Neuronal stem cell (in vitro differentiated cells): Measurements from ENCODE around the gene HLA-F. TPM values are rescaled to one million over a fixed set of nuclear protein-coding genes. Genes with fewer than 3 reads are reported as not detected.

ENCODE experiments used
- DNase-seq: peaks from one replicate; pipeline ENCODE4 v3.0.0-alpha.2; 2013; ENCODE audit warnings: low spot score
- H2AFZ ChIP-seq: one replicate; pipeline ENCODE4 v1.6.1; 2013; ENCODE audit warnings: mild to moderate bottlenecking, low read length, inconsistent platforms
- H2AK5ac ChIP-seq: 2 replicates; pipeline ENCODE4 v1.6.1; 2013; ENCODE audit warnings: low read depth, mild to moderate bottlenecking, inconsistent platforms, low read length, moderate library complexity, mixed read lengths
- H2BK120ac ChIP-seq: 2 replicates; pipeline ENCODE4 v1.6.1; 2013; ENCODE audit warnings: low read depth, mild to moderate bottlenecking, inconsistent platforms, low read length, moderate library complexity, mixed read lengths
- H2BK12ac ChIP-seq: one replicate; pipeline ENCODE4 v1.6.1; 2013; ENCODE audit warnings: low read length, inconsistent platforms
- H2BK15ac ChIP-seq: 2 replicates; pipeline ENCODE4 v1.6.1; 2013; ENCODE audit warnings: mild to moderate bottlenecking, low read length, inconsistent platforms, mixed read lengths
- H2BK5ac ChIP-seq: one replicate; pipeline ENCODE4 v1.6.1; 2013; ENCODE audit warnings: inconsistent platforms, mild to moderate bottlenecking, low read length, moderate library complexity
- H3K14ac ChIP-seq: one replicate; pipeline ENCODE4 v1.6.1; 2013; ENCODE audit warnings: low read length, inconsistent platforms
- H3K18ac ChIP-seq: 2 replicates; pipeline ENCODE4 v1.6.1; 2013; ENCODE audit warnings: low read length, inconsistent platforms
- H3K23ac ChIP-seq: 2 replicates; pipeline ENCODE4 v1.6.1; 2013; ENCODE audit warnings: low read depth, mild to moderate bottlenecking, mixed read lengths, low read length, inconsistent platforms; ENCODE audit not compliant: poor library complexity
- H3K27ac ChIP-seq: replicated peaks from 3 replicates; pipeline ENCODE4 v1.5.1; 2013; ENCODE audit warnings: low read length, inconsistent platforms
- H3K27me3 ChIP-seq, 3 experiments: 2 replicates each; pipeline ENCODE4 v1.6.1; 2013; ENCODE audit warnings: low read length in 3 of 3, mild to moderate bottlenecking in 2 of 3, inconsistent platforms in 1 of 3, low read depth in 1 of 3, mixed read lengths in 1 of 3, moderate library complexity in 1 of 3; ENCODE audit not compliant: control insufficient read depth in 3 of 3, insufficient read depth in 3 of 3
- H3K36me3 ChIP-seq, 2 donors: replicated peaks in 1 of 2; 2 replicates each; pipeline ENCODE4 v1.6.1; 2013; ENCODE audit warnings: low read length in 2 of 2; ENCODE audit not compliant: control insufficient read depth in 2 of 2, insufficient read depth in 2 of 2
- H3K4ac ChIP-seq: 2 replicates; pipeline ENCODE4 v1.6.1; 2013; ENCODE audit warnings: inconsistent platforms, mild to moderate bottlenecking, low read length, moderate library complexity
- H3K4me1 ChIP-seq, 2 donors: 1 replicate in 1 of 2; 2 replicates in 1 of 2; pipeline ENCODE4 v1.6.1; 2013; ENCODE audit warnings: low read length in 2 of 2, low read depth in 1 of 2; ENCODE audit not compliant: control insufficient read depth in 2 of 2, insufficient read depth in 1 of 2
- H3K4me2 ChIP-seq: one replicate; pipeline ENCODE4 v1.6.1; 2013; ENCODE audit warnings: mild to moderate bottlenecking, low read length, inconsistent platforms; ENCODE audit not compliant: insufficient read depth, poor library complexity, severe bottlenecking
- H3K4me3 ChIP-seq, 2 donors: 2 replicates each; pipeline ENCODE4 v1.5.1; 2013; ENCODE audit warnings: low read length in 2 of 2, mild to moderate bottlenecking in 2 of 2, inconsistent platforms in 1 of 2, moderate library complexity in 1 of 2
- H3K79me1 ChIP-seq: one replicate; pipeline ENCODE4 v1.6.1; 2013; ENCODE audit warnings: low read depth, mild to moderate bottlenecking, inconsistent platforms, low read length, moderate library complexity
- H3K9ac ChIP-seq: one replicate; pipeline ENCODE4 v1.6.1; 2013; ENCODE audit warnings: mild to moderate bottlenecking, low read depth, low read length, inconsistent platforms; ENCODE audit not compliant: poor library complexity
- H3K9me3 ChIP-seq, 2 donors: replicated peaks in 1 of 2; 2 replicates each; pipeline versions ENCODE3 to v1.6.1; 2013; ENCODE audit warnings: low read length in 2 of 2, mild to moderate bottlenecking in 2 of 2, inconsistent platforms in 1 of 2, low read depth in 1 of 2, mixed read lengths in 1 of 2, moderate library complexity in 1 of 2; ENCODE audit not compliant: control insufficient read depth in 2 of 2, insufficient read depth in 1 of 2
- H4K8ac ChIP-seq: one replicate; pipeline ENCODE4 v1.6.1; 2013; ENCODE audit warnings: low read depth, mild to moderate bottlenecking, inconsistent platforms, low read length, moderate library complexity
- H4K91ac ChIP-seq: one replicate; pipeline ENCODE4 v1.6.1; 2013; ENCODE audit warnings: low read length, low read depth, mild to moderate bottlenecking, inconsistent platforms; ENCODE audit not compliant: poor library complexity
- WGBS, 2 donors: extraction: QIAGEN DNeasy Blood & Tissue Kit; methylation state at CpG; one replicate each; pipeline ENCODE4 v1.1.7; 2013; ENCODE audit warnings: missing lambda C conversion rate in 2 of 2, mixed read lengths in 1 of 2; ENCODE audit not compliant: insufficient read length in 2 of 2, insufficient replicate concordance in 1 of 2; ENCODE audit errors: extremely low coverage in 2 of 2; 5-methylcytosine and 5-hydroxymethylcytosine counted together
- small RNA-seq: library from polyadenylated mRNA; stranded (forward); fragments of <200 nt; extraction: miRNeasy Mini kit (QIAGEN cat#:217004); gene quantifications from one replicate; pipeline ENCODE3, GENCODE V24; 2013; ENCODE audit not compliant: insufficient read depth

The HLA-F gene

GRCh38 chr6:29776684-29777083 lies 53.5 kb downstream of the HLA-F start:
- no peak overlapping the region for H2AK5ac ChIP-seq
- no peak overlapping the region for H3K9ac ChIP-seq
- no peaks in the 10 kb centered on the region for H3K79me1 ChIP-seq
- H3K4me2 ChIP-seq, result no peak overlapping the region
- no peak overlapping the region for H2BK5ac ChIP-seq
- no peak overlapping the region for H2AFZ ChIP-seq
- H3K27ac ChIP-seq, result no peak overlapping the region
- no peak overlapping the region for H3K23ac ChIP-seq
- H3K4ac ChIP-seq, result no peak overlapping the region
- no peak overlapping the region for H3K18ac ChIP-seq
- H3K4me1 ChIP-seq, result peaks cover 0 to 2% of the 10 kb centered on the region in 2 donors
- no peak for DNase-seq
- no peak overlapping the region for H4K8ac ChIP-seq
- WGBS, 2 donors, result no CpG with 5 or more reads among the region's 2 CpGs
- no peak overlapping the region for H4K91ac ChIP-seq
- H3K9me3 ChIP-seq, result no peaks in the 10 kb centered on the region
- H3K27me3 ChIP-seq, result no peaks in the 10 kb centered on the region
- H2BK12ac ChIP-seq, result no peak overlapping the region
- no peak overlapping the region for H3K4me3 ChIP-seq
- H2BK15ac ChIP-seq, result no peak overlapping the region
- H2BK120ac ChIP-seq, result no peak overlapping the region
- H3K14ac ChIP-seq, result no peak overlapping the region
- H3K36me3 ChIP-seq, result no peaks in the 10 kb centered on the region

Small RNAs within 50 kb of the gene (small RNA-seq; reads per million reads assigned to genes)
- not detected for gene AL645939.2
- not detected for gene AL645939.3
- not detected for gene AL645939.4
- gene RF00019, result not detected
